NCI-H1105 (cell line): Measurements from ENCODE around the gene EEF1E1.

Experiments
- DNase-seq: peaks from one replicate; lab custom pipeline; 2025; lab: John Stamatoyannopoulos, UW

The EEF1E1 gene

GRCh38 chr6:8102122-8102958 is at the start of gene EEF1E1:
EEF1E1 (minus strand) TSS chr6:8102548; CDS start chr6:8102521, 27 bp downstream.
- peak; percentile 95 for DNase-seq

- DNase-seq: no peak
These were observed 47.0 kb upstream of the EEF1E1 start for GRCh38 chr6:8149350-8149749.

GRCh38 chr6:8143945-8144344 is 41.6 kb upstream of the EEF1E1 start:
- no peak for DNase-seq

- DNase-seq: no peak
These were observed 37.1 kb upstream of the EEF1E1 start for GRCh38 chr6:8139451-8139850.

GRCh38 chr6:8137529-8137939 is 35.2 kb upstream of the EEF1E1 start:
- no peak for DNase-seq

GRCh38 chr6:8135276-8135675 is 32.9 kb upstream of the EEF1E1 start:
- DNase-seq: no peak

- no peak for DNase-seq
These were observed 29.8 kb upstream of the EEF1E1 start for GRCh38 chr6:8132130-8132529.

- DNase-seq: peak; percentile 59
These were observed 29.0 kb upstream of the EEF1E1 start for GRCh38 chr6:8131265-8131897.

GRCh38 chr6:8130399-8130798 is 28.1 kb upstream of the EEF1E1 start:
- DNase-seq: no peak

GRCh38 chr6:8123236-8123635 is 20.9 kb upstream of the EEF1E1 start:
- DNase-seq: no peak

GRCh38 chr6:8114956-8115355 is 12.6 kb upstream of the EEF1E1 start:
- DNase-seq: no peak

GRCh38 chr6:8113131-8113654 is 10.8 kb upstream of the EEF1E1 start:
- DNase-seq: no peak

- no peak for DNase-seq
These were observed 8.4 kb upstream of the EEF1E1 start for GRCh38 chr6:8110725-8111124.

- DNase-seq: no peak
These were observed 7.9 kb upstream of the EEF1E1 start for GRCh38 chr6:8110117-8110721.

GRCh38 chr6:8108759-8109539 is 6.6 kb upstream of the EEF1E1 start:
- DNase-seq: no peak

GRCh38 chr6:8108031-8108660 is 5.8 kb upstream of the EEF1E1 start:
- DNase-seq: no peak

GRCh38 chr6:8105791-8106190 is 3.4 kb upstream of the EEF1E1 start:
- DNase-seq: no peak

- DNase-seq: no peak
These were observed 1.4 kb upstream of the EEF1E1 start for GRCh38 chr6:8103726-8104125.

- DNase-seq: no peak
These were observed 2.0 kb downstream of the EEF1E1 start for GRCh38 chr6:8100159-8100854.

- no peak for DNase-seq
These were observed 11.7 kb downstream of the EEF1E1 start for GRCh38 chr6:8090650-8091049.

- no peak for DNase-seq
These were observed 13.5 kb downstream of the EEF1E1 start for GRCh38 chr6:8088886-8089285.
